HCT116 (cell line): ENCODE data around the gene E2F6. TPM values are rescaled to one million over a fixed set of nuclear protein-coding genes. Genes with fewer than 3 reads are reported as not detected.

ENCODE experiments used
- ATAC-seq: fragments of 200-7000 bp; cut with Tn5 transposase; 2 replicates; pipeline ENCODE4 v1.9.1; 2020; ENCODE audit warnings: mild to moderate bottlenecking, moderate library complexity
- BruUV-seq: library from RNA; stranded (reverse); fragments of 400-500 nt; replicated peaks from 2 replicates; lab custom pipeline; 2021; lab: Mats Ljungman, UMichigan
- CTCF ChIA-PET: fragments of 300-600 bp; sonication (Branson Sonifier 250); formaldehyde crosslinking; loops from one replicate; lab custom pipeline; 2021; ENCODE audit warnings: antibody characterized with exemption; lab: Charles Lee
- POLR2A ChIA-PET: fragments of 300-600, 350-600 bp; sonication (Branson Sonifier 250); formaldehyde crosslinking; loops from one replicate; lab custom pipeline; 2021; ENCODE audit warnings: antibody characterized with exemption; lab: Charles Lee
- RAD21 ChIA-PET, 2 experiments: fragments of 300-600 bp; sonication (Branson Sonifier 250); formaldehyde crosslinking; loops; one replicate each; lab custom pipeline; 2023; ENCODE audit warnings: low total read pairs in 2 of 2; ENCODE audit not compliant: uncharacterized antibody in 2 of 2, unreplicated experiment in 2 of 2, low non-redundant PET in 1 of 2; lab: Charles Lee
- DNase-seq: peaks from one replicate; pipeline ENCODE4 v3.0.0-alpha.2; 2010; ENCODE audit warnings: low read depth, low spot score
- H2AFZ ChIP-seq: fragments of 200-600 bp; shearing (Covaris generic), sonication (generic); 2 replicates; pipeline ENCODE4 v1.6.1; 2017; ENCODE audit warnings: low read depth, mixed run types, mixed read lengths, antibody characterized with exemption, low read length; ENCODE audit not compliant: poor library complexity, severe bottlenecking
- H3K27ac ChIP-seq: 2 replicates; pipeline ENCODE4 v1.5.1; 2012; ENCODE audit warnings: low read depth, low read length
- H3K27me3 ChIP-seq: fragments of 200-600 bp; sonication (generic); 2 replicates; pipeline ENCODE4 v1.6.1; 2016; ENCODE audit warnings: mixed run types, low read length, mixed read lengths; ENCODE audit not compliant: insufficient read depth
- H3K36me3 ChIP-seq, 2 experiments: fragments of 200-500 bp in 1 of 2; fragments of 200-600 bp in 1 of 2; sonication (Bioruptor generic) in 1 of 2; sonication (generic) in 1 of 2; 2 replicates each; pipeline versions ENCODE4 v1.5.1 to v1.6.1; 2014 to 2016; ENCODE audit warnings: low read length in 2 of 2, inconsistent platforms in 1 of 2, mixed read lengths in 1 of 2, mixed run types in 1 of 2; ENCODE audit not compliant: insufficient read depth in 2 of 2, control insufficient read depth in 1 of 2
- H3K4me1 ChIP-seq, 2 experiments: fragments of 200-600 bp in 1 of 2; sonication (generic) in 1 of 2; 2 replicates each; pipeline versions ENCODE4 v1.5.1 to v1.6.1; 2012 to 2017; ENCODE audit warnings: low read length in 2 of 2, inconsistent platforms in 1 of 2, mild to moderate bottlenecking in 1 of 2, mixed read lengths in 1 of 2, mixed run types in 1 of 2, moderate library complexity in 1 of 2; ENCODE audit not compliant: insufficient read depth in 2 of 2, control insufficient read depth in 1 of 2
- H3K4me2 ChIP-seq: fragments of 200-600 bp; sonication (generic); 2 replicates; pipeline ENCODE4 v1.6.1; 2017; ENCODE audit warnings: mixed run types, low read length, mixed read lengths
- H3K4me3 ChIP-seq, 2 experiments: fragments of 200-600 bp in 1 of 2; sonication (generic) in 1 of 2; replicated peaks in 1 of 2; 2 replicates each; pipeline ENCODE4 v1.5.1; 2011 to 2016; ENCODE audit warnings: low read length in 2 of 2, control low read depth in 1 of 2, low read depth in 1 of 2, mild to moderate bottlenecking in 1 of 2, mixed read lengths in 1 of 2, mixed run types in 1 of 2
- H3K79me2 ChIP-seq: fragments of 200-600 bp; sonication (generic); 2 replicates; pipeline ENCODE4 v1.6.1; 2017; ENCODE audit warnings: mild to moderate bottlenecking, mixed run types, low read length, moderate library complexity, mixed read lengths; ENCODE audit not compliant: insufficient read depth
- H3K9ac ChIP-seq: fragments of 200-600 bp; sonication (generic); 2 replicates; pipeline ENCODE4 v1.6.1; 2016; ENCODE audit warnings: low read length, mixed read lengths
- H3K9me2 ChIP-seq: fragments of 200-600 bp; sonication (generic), shearing (Covaris generic); 2 replicates; pipeline ENCODE4 v1.6.1; 2017; ENCODE audit warnings: mixed run types, mild to moderate bottlenecking, moderate library complexity; ENCODE audit not compliant: insufficient read depth
- H3K9me3 ChIP-seq, 2 experiments: fragments of 200-500 bp in 1 of 2; fragments of 200-600 bp in 1 of 2; sonication (Bioruptor generic) in 1 of 2; sonication (generic) in 1 of 2; 2 replicates each; pipeline ENCODE4 v1.6.1; 2014 to 2017; ENCODE audit warnings: low read length in 2 of 2, mixed read lengths in 2 of 2, inconsistent platforms in 1 of 2, low read depth in 1 of 2, mild to moderate bottlenecking in 1 of 2, mixed run types in 1 of 2, moderate library complexity in 1 of 2; ENCODE audit not compliant: control insufficient read depth in 1 of 2, insufficient read depth in 1 of 2
- H4K20me1 ChIP-seq: fragments of 200-600 bp; sonication (generic), shearing (Covaris generic); 2 replicates; pipeline ENCODE4 v1.6.1; 2017; ENCODE audit warnings: mixed run types, mild to moderate bottlenecking, moderate library complexity; ENCODE audit not compliant: insufficient read depth
- CBX3 ChIP-seq: IDR thresholded peaks from 2 replicates; pipeline ENCODE4 v1.6.1; 2012; ENCODE audit warnings: low read depth
- EGR1 ChIP-seq: IDR thresholded peaks from 2 replicates; pipeline ENCODE4 v1.6.1; 2012; ENCODE audit warnings: low read depth
- ELF1 ChIP-seq: IDR thresholded peaks from 2 replicates; pipeline ENCODE4 v1.6.1; 2012; ENCODE audit warnings: low read depth, borderline replicate concordance
- EZH2 ChIP-seq: fragments of 200-600 bp; sonication (generic); IDR thresholded peaks from 2 replicates; pipeline ENCODE4 v1.6.1; 2017; ENCODE audit warnings: antibody characterized with exemption, mixed run types
- EZH2phosphoT487 ChIP-seq: fragments of 200-600 bp; IDR thresholded peaks from 2 replicates; pipeline ENCODE4 v1.6.1; 2018; ENCODE audit warnings: antibody characterized with exemption, borderline replicate concordance
- POLR2A ChIP-seq: IDR thresholded peaks from 2 replicates; pipeline ENCODE4 v1.7.0; 2011; ENCODE audit warnings: borderline replicate concordance; ENCODE audit not compliant: insufficient read depth, insufficient read length; ENCODE audit errors: extremely low read depth
- POLR2AphosphoS5 ChIP-seq: IDR thresholded peaks from 2 replicates; pipeline ENCODE4 v1.6.1; 2011; ENCODE audit warnings: mild to moderate bottlenecking, low read depth, low read length, moderate library complexity
- SP1 ChIP-seq: IDR thresholded peaks from 2 replicates; pipeline ENCODE4 v1.6.1; 2012; ENCODE audit warnings: low read depth
- TCF7L2 ChIP-seq: IDR thresholded peaks from 2 replicates; pipeline ENCODE4 v1.7.0; 2011; ENCODE audit warnings: borderline replicate concordance, inconsistent platforms; ENCODE audit not compliant: insufficient read depth, insufficient read length; ENCODE audit errors: extremely low read depth
- YY1 ChIP-seq: IDR thresholded peaks from 2 replicates; pipeline ENCODE4 v1.6.1; 2011; ENCODE audit warnings: low read length, low read depth, moderate library complexity, mild to moderate bottlenecking; ENCODE audit not compliant: insufficient replicate concordance; ENCODE audit errors: extremely low read depth
- ZFX ChIP-seq: fragments of 450-650 bp; IDR thresholded peaks from 2 replicates; pipeline ENCODE4 v1.6.1; 2017
- intact Hi-C: fragments of 100-400 bp; cut with micrococcal nuclease; formaldehyde crosslinking; loops from 2 replicates; pipeline ENCODE4 v1.10.0; 2022
- total RNA-seq: library from RNA; stranded (reverse); gene quantifications from one replicate; pipeline ENCODE4 v1.2.1, GENCODE V29; 2021; ENCODE audit not compliant: unreplicated experiment
- TF ChIP-seq, protein P1 (sequence below): IDR thresholded peaks from 2 replicates; pipeline ENCODE4 v1.6.1; 2012; ENCODE audit warnings: low read depth
- TF ChIP-seq, protein P2 (sequence below): IDR thresholded peaks from 2 replicates; pipeline ENCODE4 v1.6.1; 2012
- TF ChIP-seq, protein P3 (sequence below): IDR thresholded peaks from 2 replicates; pipeline ENCODE4 v1.6.1; 2012

Gene E2F6
- total RNA-seq, 1 experiment from 2014 or later: 22.8 TPM

DNA sequence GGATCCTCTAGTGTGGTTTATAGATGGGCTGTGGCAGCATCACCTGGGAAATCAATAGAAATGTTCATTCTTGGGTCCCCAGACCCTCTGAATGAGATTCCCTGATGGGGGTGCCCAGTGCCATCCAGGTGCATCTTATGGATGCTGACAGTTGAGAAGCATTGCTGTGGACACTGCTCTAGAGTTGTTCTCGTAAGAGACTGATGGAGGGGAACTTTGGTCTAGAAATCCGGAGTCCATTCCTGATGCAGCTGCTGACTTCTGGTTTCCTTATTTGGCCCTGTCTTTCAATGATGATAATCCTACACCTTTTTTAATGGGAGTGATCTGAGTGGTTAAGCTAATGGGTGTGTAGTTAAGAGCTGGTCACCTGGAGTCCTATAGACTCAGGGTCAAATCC is 28.3 kb upstream of the E2F6 start:
- no peak for DNase-seq
- no peak overlapping the region for H3K4me2 ChIP-seq
- RAD21 ChIA-PET: no interaction called here
- no peaks in the 10 kb centered on the region for H3K9me2 ChIP-seq
- no peak overlapping the region for H2AFZ ChIP-seq
- no peaks in the 10 kb centered on the region for H3K79me2 ChIP-seq
- no peak overlapping the region for H3K4me3 ChIP-seq
- POLR2A ChIA-PET: no interaction called here
- H4K20me1 ChIP-seq: no peaks in the 10 kb centered on the region
- no peak overlapping the region for H3K27ac ChIP-seq
- peaks cover 10 to 12% of the 10 kb centered on the region in 2 experiments; a peak in 3 of 4 replicates for H3K4me1 ChIP-seq
- H3K9ac ChIP-seq: no peak overlapping the region
- H3K27me3 ChIP-seq: no peaks in the 10 kb centered on the region
- TF ChIP-seq EZH2phosphoT487: no peak
- TF ChIP-seq EGR1: no peak
- TF ChIP-seq, protein P1, sequence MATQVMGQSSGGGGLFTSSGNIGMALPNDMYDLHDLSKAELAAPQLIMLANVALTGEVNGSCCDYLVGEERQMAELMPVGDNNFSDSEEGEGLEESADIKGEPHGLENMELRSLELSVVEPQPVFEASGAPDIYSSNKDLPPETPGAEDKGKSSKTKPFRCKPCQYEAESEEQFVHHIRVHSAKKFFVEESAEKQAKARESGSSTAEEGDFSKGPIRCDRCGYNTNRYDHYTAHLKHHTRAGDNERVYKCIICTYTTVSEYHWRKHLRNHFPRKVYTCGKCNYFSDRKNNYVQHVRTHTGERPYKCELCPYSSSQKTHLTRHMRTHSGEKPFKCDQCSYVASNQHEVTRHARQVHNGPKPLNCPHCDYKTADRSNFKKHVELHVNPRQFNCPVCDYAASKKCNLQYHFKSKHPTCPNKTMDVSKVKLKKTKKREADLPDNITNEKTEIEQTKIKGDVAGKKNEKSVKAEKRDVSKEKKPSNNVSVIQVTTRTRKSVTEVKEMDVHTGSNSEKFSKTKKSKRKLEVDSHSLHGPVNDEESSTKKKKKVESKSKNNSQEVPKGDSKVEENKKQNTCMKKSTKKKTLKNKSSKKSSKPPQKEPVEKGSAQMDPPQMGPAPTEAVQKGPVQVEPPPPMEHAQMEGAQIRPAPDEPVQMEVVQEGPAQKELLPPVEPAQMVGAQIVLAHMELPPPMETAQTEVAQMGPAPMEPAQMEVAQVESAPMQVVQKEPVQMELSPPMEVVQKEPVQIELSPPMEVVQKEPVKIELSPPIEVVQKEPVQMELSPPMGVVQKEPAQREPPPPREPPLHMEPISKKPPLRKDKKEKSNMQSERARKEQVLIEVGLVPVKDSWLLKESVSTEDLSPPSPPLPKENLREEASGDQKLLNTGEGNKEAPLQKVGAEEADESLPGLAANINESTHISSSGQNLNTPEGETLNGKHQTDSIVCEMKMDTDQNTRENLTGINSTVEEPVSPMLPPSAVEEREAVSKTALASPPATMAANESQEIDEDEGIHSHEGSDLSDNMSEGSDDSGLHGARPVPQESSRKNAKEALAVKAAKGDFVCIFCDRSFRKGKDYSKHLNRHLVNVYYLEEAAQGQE: no peak
- no peak for TF ChIP-seq ELF1
- no peak for TF ChIP-seq SP1
- no peak for TF ChIP-seq YY1
- H3K9me3 ChIP-seq: no peaks in the 10 kb centered on the region
- CTCF ChIA-PET: no interaction called here
- no TSS peak for BruUV-seq
- intact Hi-C loops: no loop called here
- ATAC-seq: no peak
- no peaks in the 10 kb centered on the region for H3K36me3 ChIP-seq

DNA sequence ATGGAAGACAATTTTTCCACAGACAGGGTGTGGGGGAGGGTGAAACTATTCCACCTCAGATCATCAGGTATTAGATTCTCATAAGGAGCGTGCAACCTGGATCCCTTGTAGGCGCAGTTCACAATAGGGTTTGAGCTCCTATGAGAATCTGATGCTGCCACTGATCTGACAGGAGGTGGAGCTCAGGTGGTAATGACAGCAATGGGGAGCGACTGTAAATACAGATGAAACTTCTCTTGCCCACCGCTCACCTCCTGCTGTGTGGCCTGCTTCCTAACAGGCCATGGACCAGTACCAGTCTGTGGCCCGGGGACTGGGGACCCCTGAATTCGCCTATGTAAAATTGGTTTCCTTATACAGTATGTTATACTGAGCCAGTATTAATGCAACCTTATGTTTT is 27.3 kb upstream of the E2F6 start:
- intact Hi-C loops: no loop called here
- Histone ChIP-seq H3K79me2 (no peaks in the 10 kb centered on the region), H3K27ac (no peak overlapping the region), H2AFZ (no peak overlapping the region), H4K20me1 (no peaks in the 10 kb centered on the region), H3K9me2 (no peaks in the 10 kb centered on the region), H3K4me3 (no peak overlapping the region), H3K9me3 (no peaks in the 10 kb centered on the region), H3K4me2 (no peak overlapping the region), H3K27me3 (no peaks in the 10 kb centered on the region), H3K4me1 (peaks cover under 1 to 3% of the 10 kb centered on the region in 2 experiments; a peak in 3 of 4 replicates), H3K9ac (no peak overlapping the region), H3K36me3 (no peaks in the 10 kb centered on the region)
- ATAC-seq (no peak), DNase-seq (no peak)
- no TSS peak for BruUV-seq
- CTCF ChIA-PET: interaction anchor here (1.0 kb wide), 1 partner anchor 14 kb away, joined by 3 read pairs; no protein-coding TSS in a partner anchor
- RAD21 ChIA-PET: no interaction called here
- POLR2A ChIA-PET: interaction anchor here (0.6 kb wide), 1 partner anchor 360 kb away, joined by 5 read pairs; a partner anchor contains a TSS
- TF ChIP-seq CBX3 (no peak), ZFX (no peak), EGR1 (no peak), POLR2A (no peak), TCF7L2 (no peak), EZH2 (no peak), EZH2phosphoT487 (no peak), POLR2AphosphoS5 (no peak)
- TF ChIP-seq, protein P1: no peak
- TF ChIP-seq, protein P2, sequence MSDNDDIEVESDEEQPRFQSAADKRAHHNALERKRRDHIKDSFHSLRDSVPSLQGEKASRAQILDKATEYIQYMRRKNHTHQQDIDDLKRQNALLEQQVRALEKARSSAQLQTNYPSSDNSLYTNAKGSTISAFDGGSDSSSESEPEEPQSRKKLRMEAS: no peak
- TF ChIP-seq, protein P3, sequence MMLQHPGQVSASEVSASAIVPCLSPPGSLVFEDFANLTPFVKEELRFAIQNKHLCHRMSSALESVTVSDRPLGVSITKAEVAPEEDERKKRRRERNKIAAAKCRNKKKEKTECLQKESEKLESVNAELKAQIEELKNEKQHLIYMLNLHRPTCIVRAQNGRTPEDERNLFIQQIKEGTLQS: no peak
